Measurements from ENCODE around the gene MEGF10. TPM values are rescaled to one million over a fixed set of nuclear protein-coding genes. Genes with fewer than 3 reads are reported as not detected.

The MEGF10 gene
- total RNA-seq, 1 donor from 2014 or later = 77.8 TPM

GRCh38 chr5:127320032-127320965, 29.7 kb downstream of the MEGF10 start:
- Histone ChIP-seq H3K4me1 (ENCODE audit: control insufficient read depth in 3 of 3, insufficient read depth in 3 of 3, low read length in 3 of 3) (no peaks in the 10 kb centered on the region), H3K36me3 (ENCODE audit: control insufficient read depth in 3 of 3, insufficient read depth in 3 of 3, low read length in 3 of 3) (no peaks in the 10 kb centered on the region), H3K9me3 (ENCODE audit: control insufficient read depth in 3 of 3, low read length in 3 of 3) (no peaks in the 10 kb centered on the region), H3K9ac (ENCODE audit: low read depth in 1 of 3, low read length in 3 of 3) (no peak overlapping the region), H3K4me3 (ENCODE audit: low read length in 3 of 3) (no peak overlapping the region), H3K27ac (ENCODE audit: low read depth, low read length) (no peak overlapping the region), H3K27me3 (ENCODE audit: control insufficient read depth in 3 of 3, insufficient read depth in 3 of 3, low read length in 3 of 3) (no peaks in the 10 kb centered on the region)

- no peak overlapping the region for H3K9ac ChIP-seq (ENCODE audit: low read depth in 1 of 3, low read length in 3 of 3)
- H3K36me3 ChIP-seq (ENCODE audit: control insufficient read depth in 3 of 3, insufficient read depth in 3 of 3, low read length in 3 of 3) = no peaks in the 10 kb centered on the region
- no peaks in the 10 kb centered on the region for H3K9me3 ChIP-seq (ENCODE audit: control insufficient read depth in 3 of 3, low read length in 3 of 3)
These were observed 30.9 kb downstream of the MEGF10 start for GRCh38 chr5:127321465-127321864.

DNA sequence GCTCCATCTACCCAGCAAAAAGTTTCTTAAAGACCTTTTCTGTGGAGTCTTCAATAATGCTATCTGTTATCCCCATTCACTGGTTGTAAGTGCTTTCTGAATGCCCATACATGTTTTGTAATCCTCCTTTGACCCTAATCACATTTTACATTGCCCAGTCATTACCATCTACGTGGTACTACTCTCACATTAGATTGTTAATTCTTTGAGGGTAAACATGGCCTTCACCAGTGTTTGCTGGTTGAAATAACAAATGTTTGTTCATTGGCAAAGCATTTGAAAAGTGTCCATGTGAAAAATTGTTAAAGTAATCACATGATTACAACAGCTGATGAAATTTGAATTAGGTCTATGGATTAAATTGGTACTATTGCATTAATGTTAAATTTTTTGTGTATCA, 31.8 kb downstream of the MEGF10 start:
- Histone ChIP-seq H3K4me1 (ENCODE audit: control insufficient read depth in 3 of 3, insufficient read depth in 3 of 3, low read length in 3 of 3) (no peaks in the 10 kb centered on the region), H3K36me3 (ENCODE audit: control insufficient read depth in 3 of 3, insufficient read depth in 3 of 3, low read length in 3 of 3) (no peaks in the 10 kb centered on the region), H3K27ac (ENCODE audit: low read depth, low read length) (no peak overlapping the region), H3K9me3 (ENCODE audit: control insufficient read depth in 3 of 3, low read length in 3 of 3) (no peaks in the 10 kb centered on the region), H3K9ac (ENCODE audit: low read depth in 1 of 3, low read length in 3 of 3) (no peak overlapping the region), H3K4me3 (ENCODE audit: low read length in 3 of 3) (no peak overlapping the region), H3K27me3 (ENCODE audit: control insufficient read depth in 3 of 3, insufficient read depth in 3 of 3, low read length in 3 of 3) (no peaks in the 10 kb centered on the region)

More at GRCh38 chr5:127321465-127321864, 30.9 kb downstream of the MEGF10 start:
- Histone ChIP-seq H3K27me3 (ENCODE audit: control insufficient read depth in 3 of 3, insufficient read depth in 3 of 3, low read length in 3 of 3) (no peaks in the 10 kb centered on the region), H3K4me1 (ENCODE audit: control insufficient read depth in 3 of 3, insufficient read depth in 3 of 3, low read length in 3 of 3) (no peaks in the 10 kb centered on the region), H3K27ac (ENCODE audit: low read depth, low read length) (no peak overlapping the region), H3K4me3 (ENCODE audit: low read length in 3 of 3) (no peak overlapping the region)

GRCh38 chr5:127324756-127325155, 34.2 kb downstream of the MEGF10 start:
- H3K36me3 ChIP-seq (ENCODE audit: control insufficient read depth in 3 of 3, insufficient read depth in 3 of 3, low read length in 3 of 3) = no peaks in the 10 kb centered on the region
- no peaks in the 10 kb centered on the region for H3K9me3 ChIP-seq (ENCODE audit: control insufficient read depth in 3 of 3, low read length in 3 of 3)
- no peaks in the 10 kb centered on the region for H3K4me1 ChIP-seq (ENCODE audit: control insufficient read depth in 3 of 3, insufficient read depth in 3 of 3, low read length in 3 of 3)
- H3K27ac ChIP-seq (ENCODE audit: low read depth, low read length) = no peak overlapping the region
- H3K4me3 ChIP-seq (ENCODE audit: low read length in 3 of 3) = no peak overlapping the region
- no peak overlapping the region for H3K9ac ChIP-seq (ENCODE audit: low read depth in 1 of 3, low read length in 3 of 3)
- H3K27me3 ChIP-seq (ENCODE audit: control insufficient read depth in 3 of 3, insufficient read depth in 3 of 3, low read length in 3 of 3) = no peaks in the 10 kb centered on the region

GRCh38 chr5:127326431-127326830, 35.8 kb downstream of the MEGF10 start:
- no peaks in the 10 kb centered on the region for H3K27me3 ChIP-seq (ENCODE audit: control insufficient read depth in 3 of 3, insufficient read depth in 3 of 3, low read length in 3 of 3)
- no peaks in the 10 kb centered on the region for H3K9me3 ChIP-seq (ENCODE audit: control insufficient read depth in 3 of 3, low read length in 3 of 3)
- H3K4me3 ChIP-seq (ENCODE audit: low read length in 3 of 3) = no peak overlapping the region
- no peaks in the 10 kb centered on the region for H3K36me3 ChIP-seq (ENCODE audit: control insufficient read depth in 3 of 3, insufficient read depth in 3 of 3, low read length in 3 of 3)
- no peak overlapping the region for H3K9ac ChIP-seq (ENCODE audit: low read depth in 1 of 3, low read length in 3 of 3)
- no peaks in the 10 kb centered on the region for H3K4me1 ChIP-seq (ENCODE audit: control insufficient read depth in 3 of 3, insufficient read depth in 3 of 3, low read length in 3 of 3)
- H3K27ac ChIP-seq (ENCODE audit: low read depth, low read length) = no peak overlapping the region

GRCh38 chr5:127326976-127327755, 36.6 kb downstream of the MEGF10 start:
- no peak overlapping the region for H3K27ac ChIP-seq (ENCODE audit: low read depth, low read length)
- H3K36me3 ChIP-seq (ENCODE audit: control insufficient read depth in 3 of 3, insufficient read depth in 3 of 3, low read length in 3 of 3) = no peaks in the 10 kb centered on the region
- H3K4me1 ChIP-seq (ENCODE audit: control insufficient read depth in 3 of 3, insufficient read depth in 3 of 3, low read length in 3 of 3) = no peaks in the 10 kb centered on the region
- no peaks in the 10 kb centered on the region for H3K27me3 ChIP-seq (ENCODE audit: control insufficient read depth in 3 of 3, insufficient read depth in 3 of 3, low read length in 3 of 3)
- H3K4me3 ChIP-seq (ENCODE audit: low read length in 3 of 3) = no peak overlapping the region
- H3K9ac ChIP-seq (ENCODE audit: low read depth in 1 of 3, low read length in 3 of 3) = no peak overlapping the region
- H3K9me3 ChIP-seq (ENCODE audit: control insufficient read depth in 3 of 3, low read length in 3 of 3) = no peaks in the 10 kb centered on the region

- Histone ChIP-seq H3K27ac (ENCODE audit: low read depth, low read length) (no peak overlapping the region), H3K4me1 (ENCODE audit: control insufficient read depth in 3 of 3, insufficient read depth in 3 of 3, low read length in 3 of 3) (no peaks in the 10 kb centered on the region), H3K27me3 (ENCODE audit: control insufficient read depth in 3 of 3, insufficient read depth in 3 of 3, low read length in 3 of 3) (no peaks in the 10 kb centered on the region), H3K36me3 (ENCODE audit: control insufficient read depth in 3 of 3, insufficient read depth in 3 of 3, low read length in 3 of 3) (no peaks in the 10 kb centered on the region), H3K4me3 (ENCODE audit: low read length in 3 of 3) (no peak overlapping the region), H3K9ac (ENCODE audit: low read depth in 1 of 3, low read length in 3 of 3) (no peak overlapping the region), H3K9me3 (ENCODE audit: control insufficient read depth in 3 of 3, low read length in 3 of 3) (no peaks in the 10 kb centered on the region)
These were observed 39.5 kb downstream of the MEGF10 start for GRCh38 chr5:127330116-127330515.

DNA sequence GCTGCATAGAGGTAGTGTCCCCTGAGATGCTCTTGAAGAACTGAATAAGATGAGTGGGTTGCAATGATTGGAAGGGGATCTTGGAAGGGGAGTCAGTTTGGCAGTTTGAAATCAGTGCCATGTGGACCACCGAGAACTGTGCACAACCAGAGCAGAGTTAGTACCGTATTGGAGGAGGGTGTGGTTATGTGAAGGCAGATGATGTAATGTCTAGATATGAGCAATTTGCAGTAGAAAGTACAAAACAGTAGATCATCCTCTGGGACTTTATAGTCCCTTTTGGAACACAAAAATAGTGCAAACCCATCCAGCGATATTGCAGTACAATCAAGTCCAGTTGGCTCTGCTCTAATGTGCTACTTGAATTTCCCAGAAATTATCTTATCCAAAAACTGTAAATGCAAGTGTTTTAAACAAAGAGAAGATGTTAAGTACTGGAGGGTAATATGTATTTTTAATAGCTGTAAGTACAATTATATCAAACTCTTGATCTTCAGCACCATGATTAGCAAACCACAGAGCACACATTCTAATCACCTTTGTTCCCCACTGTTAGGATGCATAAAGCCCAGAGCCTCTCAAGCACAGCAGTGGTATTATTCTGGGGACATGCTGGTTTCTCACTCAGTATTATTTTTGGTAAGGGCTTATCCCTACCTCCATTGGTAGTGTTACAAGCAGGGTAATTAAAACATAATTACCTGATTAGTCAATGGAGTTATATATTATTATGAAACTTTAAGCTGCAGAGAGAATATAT, 41.5 kb downstream of the MEGF10 start:
- no peak overlapping the region for H3K4me3 ChIP-seq (ENCODE audit: low read length in 3 of 3)
- no peak overlapping the region for H3K9ac ChIP-seq (ENCODE audit: low read depth in 1 of 3, low read length in 3 of 3)
- no peaks in the 10 kb centered on the region for H3K36me3 ChIP-seq (ENCODE audit: control insufficient read depth in 3 of 3, insufficient read depth in 3 of 3, low read length in 3 of 3)
- no peaks in the 10 kb centered on the region for H3K27me3 ChIP-seq (ENCODE audit: control insufficient read depth in 3 of 3, insufficient read depth in 3 of 3, low read length in 3 of 3)
- H3K27ac ChIP-seq (ENCODE audit: low read depth, low read length) = no peak overlapping the region
- H3K9me3 ChIP-seq (ENCODE audit: control insufficient read depth in 3 of 3, low read length in 3 of 3) = no peaks in the 10 kb centered on the region
- no peaks in the 10 kb centered on the region for H3K4me1 ChIP-seq (ENCODE audit: control insufficient read depth in 3 of 3, insufficient read depth in 3 of 3, low read length in 3 of 3)

DNA sequence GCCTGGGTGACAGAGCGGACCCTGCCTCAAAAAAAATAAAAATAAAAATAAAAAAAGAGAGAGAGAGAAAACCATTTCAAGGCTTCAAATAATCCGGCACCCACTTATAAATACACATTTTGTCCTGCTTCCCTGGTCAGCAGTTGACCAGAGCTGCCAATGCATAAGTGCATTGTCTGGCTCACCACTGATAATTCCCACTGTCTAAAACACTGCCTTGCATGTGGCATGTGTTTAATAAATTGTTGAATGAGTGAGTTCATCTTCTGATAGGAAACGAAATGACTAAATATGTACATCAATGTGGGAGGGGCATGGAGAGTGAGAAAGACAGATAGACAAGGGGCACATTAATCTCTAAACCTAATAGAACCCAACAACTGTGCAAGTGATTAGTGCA, 42.9 kb downstream of the MEGF10 start:
- Histone ChIP-seq H3K9ac (ENCODE audit: low read depth in 1 of 3, low read length in 3 of 3) (no peak overlapping the region), H3K4me3 (ENCODE audit: low read length in 3 of 3) (no peak overlapping the region), H3K36me3 (ENCODE audit: control insufficient read depth in 3 of 3, insufficient read depth in 3 of 3, low read length in 3 of 3) (no peaks in the 10 kb centered on the region), H3K27ac (ENCODE audit: low read depth, low read length) (no peak overlapping the region), H3K9me3 (ENCODE audit: control insufficient read depth in 3 of 3, low read length in 3 of 3) (no peaks in the 10 kb centered on the region), H3K27me3 (ENCODE audit: control insufficient read depth in 3 of 3, insufficient read depth in 3 of 3, low read length in 3 of 3) (no peaks in the 10 kb centered on the region), H3K4me1 (ENCODE audit: control insufficient read depth in 3 of 3, insufficient read depth in 3 of 3, low read length in 3 of 3) (no peaks in the 10 kb centered on the region)

All from skeletal muscle tissue (tissue), 4 donors.